ENCODE measurements around the gene CACNA2D4. TPM values are rescaled to one million over a fixed set of nuclear protein-coding genes. Genes with fewer than 3 reads are reported as not detected.

The CACNA2D4 gene
- total RNA-seq, 3 donors from 2014 or later, result 3.4 to 7.1 (median 3.5) TPM

DNA sequence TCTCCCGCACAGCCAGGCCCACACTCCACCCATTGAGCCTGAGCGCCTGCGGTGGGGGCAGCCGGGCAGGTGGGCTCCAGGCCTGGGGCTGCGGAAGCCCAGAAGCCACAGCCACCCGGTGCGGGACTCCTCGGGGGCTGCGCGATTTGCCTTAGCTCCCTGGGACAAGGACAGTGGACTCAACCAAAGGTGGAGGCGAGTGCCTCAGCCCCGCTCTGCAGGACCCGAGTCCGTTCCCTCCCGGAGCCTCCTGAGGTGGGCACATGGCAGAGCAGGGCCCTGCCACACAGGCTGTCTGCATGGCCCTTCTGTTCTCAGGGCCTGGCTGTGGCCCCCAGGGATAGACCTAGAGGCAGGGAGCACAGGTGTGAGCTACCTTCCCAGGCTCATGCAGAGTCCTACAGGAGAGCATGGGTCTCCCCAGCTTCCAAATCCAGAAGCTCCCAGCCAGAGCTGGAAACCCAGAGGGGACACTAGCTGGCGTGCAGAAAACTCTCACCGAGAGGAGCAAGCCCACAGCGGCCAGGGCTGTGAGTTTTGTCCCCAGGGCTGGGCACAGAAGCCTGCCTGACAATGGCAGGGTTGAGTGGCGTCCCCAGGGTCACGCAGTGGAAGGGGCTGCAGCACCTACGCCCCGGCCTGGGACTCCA lies 120.3 kb downstream of the CACNA2D4 start:
- Mint-ChIP-seq H3K36me3 (ENCODE audit: insufficient read depth) (no peaks in the 10 kb centered on the region), H3K4me3 (peak overlapping the region; percentile 40), H3K27me3 (ENCODE audit: low read depth) (no peaks in the 10 kb centered on the region), H3K9me3 (no peaks in the 10 kb centered on the region), H3K4me1 (ENCODE audit: low read depth) (peaks cover 4% of the 10 kb centered on the region)
- no peak for DNase-seq
- ATAC-seq, result no peak

DNA sequence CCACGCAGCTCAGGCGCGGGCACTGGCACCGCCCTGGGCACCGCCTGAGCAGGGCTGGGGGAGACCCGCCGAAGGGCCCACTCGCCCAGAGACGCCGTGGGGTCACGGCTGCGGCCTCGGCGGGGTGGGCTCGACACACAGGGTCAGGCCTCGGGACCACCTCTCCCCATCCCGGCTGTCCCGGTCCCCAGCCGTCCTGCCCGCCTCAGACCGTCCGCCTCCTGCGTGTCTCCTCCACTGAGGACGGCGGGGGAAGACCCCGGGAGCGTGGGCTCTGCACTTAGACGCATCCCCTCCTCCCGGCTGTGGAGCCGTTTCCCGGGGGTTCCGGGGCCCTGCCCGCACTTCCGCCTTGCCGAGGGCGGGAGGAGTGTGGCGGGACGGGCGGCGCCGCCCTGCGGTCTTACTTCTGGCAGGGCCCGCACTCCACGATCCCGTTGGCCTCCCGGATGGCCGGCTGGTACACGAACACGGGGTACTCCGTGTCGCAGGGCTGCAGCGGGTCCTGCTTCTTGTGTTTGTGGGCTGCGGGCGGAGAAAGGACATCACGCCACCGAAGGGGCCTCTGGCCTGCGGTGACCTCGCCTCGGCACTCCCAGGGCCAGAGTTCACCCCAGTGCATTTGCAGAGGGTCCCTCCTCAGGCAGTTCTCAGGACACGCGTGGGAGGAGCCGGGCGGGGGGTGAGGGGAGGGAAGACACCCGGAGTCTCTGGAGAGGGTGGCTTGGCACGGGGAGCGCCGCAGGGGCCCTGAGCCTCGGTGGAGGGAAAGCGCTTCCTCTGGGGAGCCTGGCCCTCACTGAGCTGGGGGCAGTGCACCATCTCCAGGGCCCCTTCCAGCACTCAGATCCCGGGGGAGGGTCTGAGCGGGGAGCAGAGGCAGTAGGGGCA lies 121.2 kb downstream of the CACNA2D4 start:
- Mint-ChIP-seq H3K36me3 (ENCODE audit: insufficient read depth) (no peaks in the 10 kb centered on the region), H3K9me3 (no peaks in the 10 kb centered on the region), H3K27me3 (ENCODE audit: low read depth) (no peaks in the 10 kb centered on the region), H3K4me3 (peak overlapping the region; percentile 86), H3K4me1 (ENCODE audit: low read depth) (peaks cover 4% of the 10 kb centered on the region)
- ATAC-seq (peak; percentile 33 to 36), DNase-seq (peak; percentile 47)

DNA sequence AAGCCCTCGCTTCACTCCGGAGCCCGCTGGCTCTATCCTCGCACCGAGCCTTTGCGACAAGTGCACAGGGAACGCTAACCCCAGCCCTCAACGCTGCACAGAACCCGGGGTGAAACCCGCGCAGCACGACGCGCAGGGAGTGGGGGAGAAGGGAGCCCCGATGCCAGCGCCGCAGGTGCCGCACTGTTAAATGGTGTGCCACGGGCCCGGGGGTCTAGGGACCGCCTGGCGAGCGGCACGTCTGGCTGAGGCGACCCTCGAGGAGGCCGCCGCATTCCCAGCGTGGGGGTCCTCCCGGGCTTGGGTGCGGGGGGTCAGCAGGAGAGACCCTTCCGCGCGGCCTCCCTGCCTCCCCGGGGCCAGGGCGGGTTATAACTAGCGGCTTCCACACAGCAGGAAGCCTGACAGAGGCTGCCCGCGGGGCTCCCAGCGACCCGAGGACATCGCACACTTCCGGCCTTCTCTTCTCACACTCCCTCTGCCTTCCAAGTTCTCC lies 121.9 kb downstream of the CACNA2D4 start:
- no peaks in the 10 kb centered on the region for H3K9me3 Mint-ChIP-seq
- H3K4me1 Mint-ChIP-seq (ENCODE audit: low read depth), result peaks cover 10% of the 10 kb centered on the region
- no peaks in the 10 kb centered on the region for H3K27me3 Mint-ChIP-seq (ENCODE audit: low read depth)
- H3K4me3 Mint-ChIP-seq, result peak overlapping the region; percentile 86
- DNase-seq (peak; percentile 27), ATAC-seq (peak; percentile 45 to 49)
- no peaks in the 10 kb centered on the region for H3K36me3 Mint-ChIP-seq (ENCODE audit: insufficient read depth)

DNA sequence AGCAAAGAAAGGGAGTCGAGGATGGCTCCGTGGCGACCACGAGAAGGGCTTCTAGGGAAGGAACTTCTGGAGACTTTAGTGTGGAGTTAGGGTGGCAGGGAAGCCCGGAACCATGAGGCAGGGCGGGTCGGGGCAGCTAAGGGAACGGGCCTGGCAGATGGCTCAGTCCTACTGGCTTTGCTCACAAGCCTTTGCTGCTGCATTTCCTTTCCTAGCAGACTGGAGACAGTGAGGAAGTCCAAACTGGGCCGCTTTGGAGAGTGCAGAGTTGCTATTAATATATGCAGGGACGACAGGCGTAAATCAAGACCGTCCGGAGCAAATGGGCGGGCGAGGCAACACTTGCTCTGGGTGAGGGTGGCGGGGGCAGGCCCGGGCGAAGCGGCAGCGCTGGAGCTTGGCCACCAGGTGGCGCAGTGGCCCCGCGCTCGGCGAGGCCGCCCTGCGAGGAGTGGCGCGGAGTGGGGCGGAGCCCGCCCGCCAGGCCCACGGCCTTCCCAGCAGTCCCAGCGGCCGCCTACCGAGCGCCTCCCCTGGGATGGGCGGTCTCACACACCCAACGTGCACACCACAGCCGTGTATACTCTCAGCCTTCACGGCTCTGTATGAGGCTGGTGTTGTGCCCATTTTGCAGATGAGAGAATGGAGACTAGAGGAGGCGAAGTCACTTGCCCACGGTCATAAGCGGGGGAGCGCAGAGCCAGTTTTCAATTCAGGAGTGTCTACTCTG lies 122.5 kb downstream of the CACNA2D4 start:
- Mint-ChIP-seq H3K4me3 (peak overlapping the region; percentile 86), H3K4me1 (ENCODE audit: low read depth) (peaks cover 16% of the 10 kb centered on the region), H3K27me3 (ENCODE audit: low read depth) (no peaks in the 10 kb centered on the region), H3K36me3 (ENCODE audit: insufficient read depth) (no peaks in the 10 kb centered on the region), H3K9me3 (no peaks in the 10 kb centered on the region)
- ATAC-seq (peak; percentile 96), DNase-seq (peak; percentile 94)

DNA sequence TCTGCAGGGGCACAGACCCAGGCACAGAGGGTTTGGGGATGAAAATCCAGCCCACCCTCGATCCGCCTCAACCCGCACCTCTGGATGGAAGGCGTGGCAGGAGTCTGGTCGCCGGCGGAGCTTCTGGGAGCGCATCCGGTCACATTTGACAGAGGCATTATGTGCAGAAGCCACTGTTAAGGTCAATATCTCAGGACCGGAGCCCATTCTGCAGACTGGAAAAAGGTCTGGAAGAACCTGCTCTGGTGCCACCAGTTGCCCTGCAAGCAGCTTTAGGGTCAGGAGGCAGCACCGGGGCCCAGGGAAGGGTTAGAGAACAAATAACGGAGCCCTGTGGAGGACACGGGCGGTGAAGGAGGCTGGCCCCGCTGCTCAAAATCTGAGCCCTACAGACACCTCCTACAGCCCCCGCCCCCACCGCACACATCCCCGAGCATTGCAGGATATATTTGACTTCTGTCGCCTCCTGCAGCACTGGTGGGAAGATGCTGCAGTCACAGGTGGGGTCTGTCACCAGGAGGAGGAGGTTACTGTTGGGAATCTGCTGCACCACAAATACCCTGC lies 123.1 kb downstream of the CACNA2D4 start:
- ATAC-seq, result no peak
- DNase-seq, result no peak
- Mint-ChIP-seq H3K4me3 (peak overlapping the region; percentile 68), H3K36me3 (ENCODE audit: insufficient read depth) (no peaks in the 10 kb centered on the region), H3K27me3 (ENCODE audit: low read depth) (no peaks in the 10 kb centered on the region), H3K4me1 (ENCODE audit: low read depth) (peaks cover 19% of the 10 kb centered on the region), H3K9me3 (no peaks in the 10 kb centered on the region)

DNA sequence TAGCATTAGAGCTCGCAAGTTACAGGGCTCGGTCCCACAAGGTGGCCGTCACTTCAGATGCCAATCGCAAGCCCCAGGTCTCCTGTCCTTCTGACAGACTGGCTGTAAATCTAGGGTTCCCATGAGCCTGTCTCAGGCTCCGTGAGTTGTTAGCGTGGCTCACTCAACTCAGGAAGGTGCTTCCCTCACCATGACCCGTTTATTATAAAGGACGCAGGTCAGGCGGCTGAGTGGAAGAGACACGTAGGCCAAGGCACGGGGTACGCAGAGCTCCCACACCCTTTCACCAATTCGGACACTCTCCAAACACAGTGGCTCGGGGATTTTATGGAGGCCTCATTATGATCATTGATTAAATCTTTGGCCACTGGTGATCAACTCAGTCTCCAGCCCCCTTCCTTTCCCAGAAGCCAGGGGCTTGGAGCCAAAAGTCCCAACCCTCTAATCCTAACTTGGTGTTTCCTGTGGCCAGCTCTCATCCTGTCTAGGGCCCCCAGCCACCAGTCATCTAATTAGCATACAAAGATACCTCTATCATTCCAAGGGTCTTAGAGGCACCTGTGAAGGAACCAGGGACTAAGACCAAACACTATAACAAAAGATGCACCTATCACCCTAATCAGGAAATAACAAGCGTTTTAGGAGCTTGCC lies 123.9 kb downstream of the CACNA2D4 start:
- Mint-ChIP-seq H3K4me1 (ENCODE audit: low read depth) (peaks cover 19% of the 10 kb centered on the region), H3K27me3 (ENCODE audit: low read depth) (no peaks in the 10 kb centered on the region), H3K36me3 (ENCODE audit: insufficient read depth) (no peaks in the 10 kb centered on the region), H3K9me3 (no peaks in the 10 kb centered on the region), H3K4me3 (no peak overlapping the region)
- no peak for ATAC-seq
- DNase-seq, result no peak

DNA sequence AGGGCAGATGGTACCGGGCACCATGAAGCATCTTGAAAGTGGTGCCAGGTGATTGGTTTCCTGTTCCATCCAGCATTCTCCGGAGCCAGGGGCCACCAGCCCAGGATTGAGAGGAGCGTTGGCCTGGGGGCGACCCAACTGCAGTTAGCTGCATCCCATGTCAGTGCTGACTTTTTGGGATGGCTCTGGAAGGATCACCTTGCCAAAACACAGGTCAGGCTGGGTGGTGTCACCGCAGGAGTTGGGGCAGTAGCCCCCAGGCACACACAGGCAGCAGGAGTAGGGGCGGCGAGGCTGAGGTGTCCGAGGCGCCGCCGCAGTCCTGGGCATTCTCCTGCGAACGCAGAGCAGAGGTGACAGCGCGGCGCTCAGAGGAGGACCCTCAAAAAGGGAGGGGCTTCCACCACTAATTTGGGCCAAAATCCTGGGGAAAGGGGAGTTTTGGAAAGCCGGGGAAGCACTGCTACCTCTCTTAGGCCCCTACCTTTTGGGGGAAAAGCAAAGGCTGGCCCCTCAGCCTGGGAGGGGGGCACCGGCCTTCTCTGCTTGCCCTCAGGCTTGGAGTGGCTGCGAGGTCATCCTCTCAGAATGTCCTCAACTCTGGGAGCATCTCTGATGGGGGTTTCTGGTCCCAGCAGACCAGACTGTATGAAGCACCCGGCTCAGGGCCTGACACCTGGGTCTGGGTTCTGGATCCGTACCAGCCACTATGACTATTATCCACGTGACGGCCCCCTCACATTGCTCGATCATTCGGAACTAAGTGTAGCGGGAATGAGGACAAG lies 124.8 kb downstream of the CACNA2D4 start:
- Mint-ChIP-seq H3K27me3 (ENCODE audit: low read depth) (no peaks in the 10 kb centered on the region), H3K4me1 (ENCODE audit: low read depth) (peaks cover 19% of the 10 kb centered on the region), H3K36me3 (ENCODE audit: insufficient read depth) (no peaks in the 10 kb centered on the region), H3K4me3 (no peak overlapping the region), H3K9me3 (no peaks in the 10 kb centered on the region)
- ATAC-seq, result no peak
- DNase-seq, result no peak

DNA sequence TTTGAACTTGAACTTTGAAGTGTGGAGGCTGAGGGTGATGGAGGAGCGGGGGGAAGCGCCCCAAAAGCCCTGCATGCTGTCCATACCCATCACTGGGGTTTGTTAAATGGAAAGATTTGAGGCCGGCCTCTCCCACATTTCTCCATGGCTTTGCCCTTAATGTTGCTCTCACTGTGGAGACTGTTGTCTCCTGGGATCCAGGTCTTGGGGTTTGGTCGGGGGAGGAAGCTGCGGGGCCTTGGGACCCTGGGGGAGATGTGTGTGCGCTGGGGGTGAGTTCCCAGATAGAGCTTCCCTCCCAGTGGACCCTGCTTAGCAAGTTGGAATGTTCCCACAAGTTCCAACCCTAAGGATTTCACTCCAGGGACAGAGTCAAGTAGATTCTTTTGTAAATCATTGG lies 126.0 kb downstream of the CACNA2D4 start:
- ATAC-seq (no peak), DNase-seq (no peak)
- Mint-ChIP-seq H3K4me1 (ENCODE audit: low read depth) (peaks cover 19% of the 10 kb centered on the region), H3K4me3 (no peak overlapping the region), H3K9me3 (no peaks in the 10 kb centered on the region), H3K27me3 (ENCODE audit: low read depth) (no peaks in the 10 kb centered on the region), H3K36me3 (ENCODE audit: insufficient read depth) (peaks cover 3% of the 10 kb centered on the region)

DNA sequence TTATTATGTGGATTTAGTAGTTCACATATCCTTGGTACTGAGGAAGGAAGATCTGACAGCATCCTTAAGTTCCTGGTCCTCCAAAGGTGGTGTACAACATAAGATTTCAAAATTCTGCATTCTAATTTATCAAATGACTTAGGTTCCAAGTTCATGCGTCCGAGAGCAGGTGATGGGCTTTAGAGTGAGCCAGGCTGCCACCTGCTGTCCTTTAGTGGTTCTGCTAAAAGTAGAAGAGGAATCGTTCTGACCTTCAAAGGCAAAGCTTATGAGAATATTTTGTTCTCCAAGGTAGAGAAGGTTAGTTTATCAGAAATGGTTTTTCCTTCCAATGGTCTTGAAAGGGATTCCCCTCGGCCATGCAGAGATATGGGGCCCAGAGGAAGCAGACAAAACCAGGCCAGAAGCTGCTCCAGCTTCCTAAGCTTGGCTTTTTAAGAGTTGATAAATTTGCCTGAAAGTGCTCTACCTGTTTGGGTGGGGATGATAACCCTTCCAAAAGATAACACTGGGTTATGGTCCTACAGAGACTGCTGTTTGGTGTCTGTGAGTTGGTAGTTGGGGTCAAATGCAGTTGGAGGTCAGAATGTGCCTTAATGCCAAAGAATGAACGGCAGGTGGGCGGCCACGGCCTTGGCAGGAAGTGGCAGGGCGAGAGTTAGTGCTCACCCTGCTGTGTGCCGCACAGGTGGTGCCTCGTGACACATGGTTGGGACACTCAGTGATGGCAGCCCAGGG lies 127.2 kb downstream of the CACNA2D4 start:
- H3K36me3 Mint-ChIP-seq (ENCODE audit: insufficient read depth), result peaks cover 4% of the 10 kb centered on the region
- no peaks in the 10 kb centered on the region for H3K9me3 Mint-ChIP-seq
- H3K27me3 Mint-ChIP-seq (ENCODE audit: low read depth), result no peaks in the 10 kb centered on the region
- H3K4me1 Mint-ChIP-seq (ENCODE audit: low read depth), result peaks cover 19% of the 10 kb centered on the region
- H3K4me3 Mint-ChIP-seq, result no peak overlapping the region
- ATAC-seq (peak; percentile 38 to 50), DNase-seq (peak; percentile 64)

DNA sequence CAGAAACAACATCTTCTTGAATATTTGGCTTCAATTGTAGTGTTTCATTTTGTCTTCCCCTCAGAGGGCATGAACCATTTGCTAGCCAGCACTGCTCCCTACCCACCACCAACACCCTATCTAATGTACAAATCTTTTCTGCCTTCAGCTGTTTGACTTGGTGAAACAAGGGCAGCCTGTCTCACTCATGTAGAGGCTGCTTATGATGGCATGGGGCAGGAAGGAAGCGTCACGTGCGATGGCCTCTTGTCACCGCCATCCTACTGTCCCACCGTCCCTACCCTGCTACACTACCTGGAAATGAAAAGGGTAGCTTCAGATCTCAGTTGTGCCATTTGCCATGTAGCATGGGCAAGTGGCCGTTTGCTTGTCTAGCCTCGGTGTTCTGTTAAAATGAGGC lies 128.0 kb downstream of the CACNA2D4 start:
- no peak for DNase-seq
- Mint-ChIP-seq H3K9me3 (no peaks in the 10 kb centered on the region), H3K27me3 (ENCODE audit: low read depth) (no peaks in the 10 kb centered on the region), H3K4me3 (no peak overlapping the region), H3K36me3 (ENCODE audit: insufficient read depth) (peaks cover 4% of the 10 kb centered on the region), H3K4me1 (ENCODE audit: low read depth) (peaks cover 15% of the 10 kb centered on the region)
- no peak for ATAC-seq

DNA sequence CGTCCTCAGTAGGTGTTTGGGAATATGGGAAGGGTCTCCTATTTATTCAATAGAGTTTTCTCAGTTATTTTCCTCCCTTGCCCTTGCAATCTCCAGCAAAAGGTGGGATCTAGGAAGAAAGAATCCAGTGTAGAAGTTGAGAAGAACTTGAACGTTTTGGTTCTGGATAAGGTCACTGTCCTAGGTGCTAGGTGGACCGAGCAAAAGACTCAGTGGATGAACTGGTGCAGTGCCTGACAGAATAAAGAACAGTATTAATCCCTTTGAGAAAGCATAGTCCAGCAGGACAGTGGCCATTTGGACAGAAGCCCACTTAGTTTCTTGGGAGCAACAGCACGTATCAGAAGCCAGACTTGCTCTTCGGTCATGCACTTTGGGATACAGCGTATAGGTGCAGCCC lies 130.7 kb downstream of the CACNA2D4 start:
- peaks cover 15% of the 10 kb centered on the region for H3K36me3 Mint-ChIP-seq (ENCODE audit: insufficient read depth)
- DNase-seq, result no peak
- no peak overlapping the region for H3K4me3 Mint-ChIP-seq
- H3K27me3 Mint-ChIP-seq (ENCODE audit: low read depth), result no peaks in the 10 kb centered on the region
- H3K9me3 Mint-ChIP-seq, result no peaks in the 10 kb centered on the region
- peaks cover 15% of the 10 kb centered on the region for H3K4me1 Mint-ChIP-seq (ENCODE audit: low read depth)
- no peak for ATAC-seq

DNA sequence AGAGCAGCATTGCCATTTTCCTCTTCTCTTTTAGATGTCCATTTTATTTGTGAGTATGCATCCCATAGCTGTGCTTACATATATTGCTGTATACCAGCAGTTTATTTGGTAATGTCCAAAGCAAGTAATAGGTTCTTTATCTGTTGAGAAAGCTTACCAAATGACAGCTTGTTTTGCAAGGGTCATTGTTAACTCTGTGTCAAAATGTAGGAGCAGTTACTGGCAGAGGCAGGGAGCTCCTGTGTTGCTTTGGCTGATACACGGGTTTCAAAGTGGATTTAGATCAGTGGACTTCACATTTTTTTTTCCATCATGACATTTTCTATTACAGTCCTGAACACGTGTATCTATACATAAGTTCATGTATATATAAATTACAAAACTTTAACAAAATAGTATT lies 136.2 kb downstream of the CACNA2D4 start:
- ATAC-seq (no peak), DNase-seq (no peak)
- Mint-ChIP-seq H3K4me3 (no peak overlapping the region), H3K27me3 (ENCODE audit: low read depth) (no peaks in the 10 kb centered on the region), H3K36me3 (ENCODE audit: insufficient read depth) (peaks cover 33% of the 10 kb centered on the region), H3K9me3 (no peaks in the 10 kb centered on the region), H3K4me1 (ENCODE audit: low read depth) (no peaks in the 10 kb centered on the region)

DNA sequence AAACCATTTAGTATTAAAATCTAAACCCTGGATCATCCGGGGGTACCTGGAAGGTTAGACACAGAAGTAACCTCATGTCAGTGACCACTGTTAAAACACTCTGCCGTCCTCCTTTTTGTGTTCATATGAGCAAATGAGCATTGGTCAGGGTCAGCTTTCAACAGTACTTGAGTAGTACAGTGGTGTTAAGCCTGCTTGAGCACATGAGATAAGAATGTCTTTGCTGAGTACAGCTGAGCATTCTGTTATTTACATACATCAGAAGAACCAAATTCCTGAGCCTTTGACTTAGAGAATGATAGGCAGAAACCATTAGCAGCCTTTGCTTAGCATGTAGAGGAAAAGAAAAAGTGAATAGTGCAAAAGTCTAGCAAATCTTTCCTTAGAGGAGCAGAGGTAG lies 136.7 kb downstream of the CACNA2D4 start:
- no peak for ATAC-seq
- Mint-ChIP-seq H3K4me3 (no peak overlapping the region), H3K27me3 (ENCODE audit: low read depth) (no peaks in the 10 kb centered on the region), H3K4me1 (ENCODE audit: low read depth) (no peaks in the 10 kb centered on the region), H3K9me3 (no peaks in the 10 kb centered on the region), H3K36me3 (ENCODE audit: insufficient read depth) (peaks cover 36% of the 10 kb centered on the region)
- DNase-seq, result no peak
